GM12874 (cell line): ENCODE data around the gene PRSS1.

Experiments used
- CTCF ChIP-seq: IDR thresholded peaks from 2 replicates; pipeline ENCODE4 v1.5.1; 2011; ENCODE audit warnings: low read depth, mild to moderate bottlenecking, control low read depth, low read length, moderate library complexity; ENCODE audit not compliant: insufficient read depth

The PRSS1 gene

GRCh38 chr7:142798451-142799436 is 49.5 kb downstream of the PRSS1 start:
- no peak for TF ChIP-seq CTCF

DNA sequence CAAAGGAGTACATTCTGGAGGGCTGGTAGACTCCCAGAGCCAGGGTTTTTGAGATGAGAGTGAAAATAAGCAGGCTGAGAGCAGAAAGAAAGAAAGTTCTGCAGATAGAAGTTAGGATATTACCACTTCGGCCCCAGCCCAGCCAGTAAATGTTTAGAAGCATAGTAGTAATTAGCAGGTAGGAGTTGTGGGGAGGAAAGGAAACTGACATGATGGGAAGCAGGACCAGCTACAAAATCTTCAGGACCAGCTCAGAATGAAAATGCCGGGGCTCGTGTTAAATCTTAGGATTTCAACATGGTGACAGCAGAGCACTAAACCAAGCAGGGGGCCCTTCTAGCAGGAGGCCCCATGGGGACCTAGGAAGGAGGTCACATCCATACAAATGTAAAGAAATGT is 50.2 kb downstream of the PRSS1 start:
- TF ChIP-seq CTCF = no peak

GRCh38 chr7:142800088-142800487 is 50.8 kb downstream of the PRSS1 start:
- TF ChIP-seq CTCF = no peak

- no peak for TF ChIP-seq CTCF
Measured at GRCh38 chr7:142800699-142801260, 51.5 kb downstream of the PRSS1 start.

DNA sequence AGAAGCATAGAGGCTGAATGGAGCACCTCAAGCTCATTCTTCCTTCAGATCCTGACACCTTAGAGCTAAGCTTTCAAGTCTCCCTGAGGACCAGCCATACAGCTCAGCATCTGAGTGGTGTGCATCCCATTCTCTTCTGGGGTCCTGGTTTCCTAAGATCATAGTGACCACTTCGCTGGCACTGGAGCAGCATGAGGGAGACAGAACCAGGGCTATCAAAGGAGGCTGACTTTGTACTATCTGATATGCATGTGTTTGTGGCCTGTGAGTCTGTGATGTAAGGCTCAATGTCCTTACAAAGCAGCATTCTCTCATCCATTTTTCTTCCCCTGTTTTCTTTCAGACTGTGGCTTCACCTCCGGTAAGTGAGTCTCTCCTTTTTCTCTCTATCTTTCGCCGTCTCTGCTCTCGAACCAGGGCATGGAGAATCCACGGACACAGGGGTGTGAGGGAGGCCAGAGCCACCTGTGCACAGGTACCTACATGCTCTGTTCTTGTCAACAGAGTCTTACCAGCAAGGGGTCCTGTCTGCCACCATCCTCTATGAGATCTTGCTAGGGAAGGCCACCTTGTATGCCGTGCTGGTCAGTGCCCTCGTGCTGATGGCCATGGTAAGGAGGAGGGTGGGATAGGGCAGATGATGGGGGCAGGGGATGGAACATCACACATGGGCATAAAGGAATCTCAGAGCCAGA is 52.5 kb downstream of the PRSS1 start:
- no peak for TF ChIP-seq CTCF

GRCh38 chr7:142802301-142802700 is 53.0 kb downstream of the PRSS1 start:
- TF ChIP-seq CTCF = no peak
